Endometrial microvascular endothelial cells (primary cell): ENCODE data around the gene OR6C76. TPM values are rescaled to one million over a fixed set of nuclear protein-coding genes. Genes with fewer than 3 reads are reported as not detected.
"Not testable (repeated sequence)": the region's sequence is repeated elsewhere in the genome, so short reads cannot be mapped to it uniquely, and the experiment has no call there.

Source experiments
- in situ Hi-C: cut with HindIII; loops from 2 replicates; pipeline ENCODE4 v1.10.0; 2017; ENCODE audit warnings: low sequenced_read_pairs, low pct_unique_long_range_greater_than_20kb; ENCODE audit errors: inconsistent ontology term
- total RNA-seq: library from RNA; depleted of rRNA; stranded (reverse); fragments of >200 nt; gene quantifications from one replicate; pipeline ENCODE4 v1.2.3, GENCODE V29; 2015; ENCODE audit errors: inconsistent ontology term

The OR6C76 gene
- total RNA-seq, 1 donor from 2014 or later = not detected

GRCh38 chr12:55448825-55449224 lies 22.8 kb downstream of the OR6C76 start:
- in situ Hi-C loops = no loop called here

- in situ Hi-C loops = not testable (repeated sequence)
Measured at GRCh38 chr12:55464926-55465325, 38.9 kb downstream of the OR6C76 start.

GRCh38 chr12:55467836-55468235 lies 41.8 kb downstream of the OR6C76 start:
- in situ Hi-C loops = no loop called here

- in situ Hi-C loops = no loop called here
Measured at GRCh38 chr12:55469291-55469690, 43.2 kb downstream of the OR6C76 start.

- in situ Hi-C loops = no loop called here
Measured at GRCh38 chr12:55470088-55470829, 44.2 kb downstream of the OR6C76 start, which contains the start of gene OR6C70. Gene OR6C70, minus strand, starts transcription at chr12:55470138. Its CDS starts 0 bp downstream, at chr12:55470138.

- in situ Hi-C loops = no loop called here
Measured at GRCh38 chr12:55472264-55472663, 46.2 kb downstream of the OR6C76 start.

Other genes starting within 250 kb of the OR6C76 start
- gene OR10A7, start 205.2 kb upstream of the OR6C76 start, total RNA-seq = not detected
- gene OR6C74, start 181.6 kb upstream of the OR6C76 start, total RNA-seq = not detected
- gene OR6C6, start 129.7 kb upstream of the OR6C76 start, total RNA-seq = not detected
- gene OR6C1, start 111.9 kb upstream of the OR6C76 start, total RNA-seq = not detected
- not detected for gene OR6C3, start 95.5 kb upstream of the OR6C76 start, total RNA-seq
- gene OR6C75, start 63.3 kb upstream of the OR6C76 start, total RNA-seq = not detected
- not detected for gene OR6C65, start 25.7 kb upstream of the OR6C76 start, total RNA-seq
- not detected for gene OR6C2, start 17.8 kb downstream of the OR6C76 start, total RNA-seq
- gene OR6C70, start 43.9 kb downstream of the OR6C76 start, total RNA-seq = not detected
- gene OR6C68, start 66.1 kb downstream of the OR6C76 start, total RNA-seq = not detected
- not detected for gene OR6C4, start 123.3 kb downstream of the OR6C76 start, total RNA-seq
- not detected for gene OR2AP1, start 146.2 kb downstream of the OR6C76 start, total RNA-seq
- gene OR10P1, start 210.6 kb downstream of the OR6C76 start, total RNA-seq = not detected